Muscle layer of colon (tissue), 2 donors: ENCODE data around the gene SMPD3.

ENCODE experiments used
- H3K27ac ChIP-seq: one replicate; pipeline ENCODE4 v1.7.0; 2013; ENCODE audit warnings: low read depth, mild to moderate bottlenecking, low read length, moderate library complexity
- H3K27me3 ChIP-seq, 2 donors: one replicate each; pipeline ENCODE4 v1.7.0; 2013; ENCODE audit warnings: low read length in 2 of 2, mild to moderate bottlenecking in 2 of 2; ENCODE audit not compliant: insufficient read depth in 2 of 2, control insufficient read depth in 1 of 2
- H3K36me3 ChIP-seq: one replicate; pipeline ENCODE4 v1.7.0; 2013; ENCODE audit warnings: mild to moderate bottlenecking, low read length; ENCODE audit not compliant: insufficient read depth
- H3K4me1 ChIP-seq: one replicate; pipeline ENCODE4 v1.7.0; 2013; ENCODE audit warnings: mild to moderate bottlenecking, low read length; ENCODE audit not compliant: insufficient read depth
- H3K4me3 ChIP-seq, 2 donors: one replicate each; pipeline ENCODE4 v1.7.0; 2013; ENCODE audit warnings: low read length in 2 of 2, low read depth in 1 of 2, mild to moderate bottlenecking in 1 of 2, moderate library complexity in 1 of 2
- H3K9ac ChIP-seq: one replicate; pipeline ENCODE4 v1.7.0; 2013; ENCODE audit warnings: low read length
- H3K9me3 ChIP-seq: one replicate; pipeline ENCODE4 v1.7.0; 2013; ENCODE audit warnings: mild to moderate bottlenecking, low read length
- donor health status: abdominal sarcoma.
- donor health status: Adenocarcinoma of cecum.

The SMPD3 gene

GRCh38 chr16:68487203-68487514 is 38.9 kb upstream of the SMPD3 start:
- Histone ChIP-seq H3K36me3 (no peaks in the 10 kb centered on the region), H3K9me3 (no peaks in the 10 kb centered on the region), H3K9ac (no peak overlapping the region), H3K4me1 (no peaks in the 10 kb centered on the region), H3K4me3 (no peak overlapping the region), H3K27me3 (no peaks in the 10 kb centered on the region), H3K27ac (no peak overlapping the region)

- no peaks in the 10 kb centered on the region for H3K27me3 ChIP-seq
- H3K36me3 ChIP-seq, result no peaks in the 10 kb centered on the region
- H3K9ac ChIP-seq, result no peak overlapping the region
- no peak overlapping the region for H3K4me3 ChIP-seq
- H3K9me3 ChIP-seq, result no peaks in the 10 kb centered on the region
- no peaks in the 10 kb centered on the region for H3K4me1 ChIP-seq
- no peak overlapping the region for H3K27ac ChIP-seq
These were observed 38.3 kb upstream of the SMPD3 start for GRCh38 chr16:68486502-68487202.

- H3K27ac ChIP-seq, result no peak overlapping the region
- no peaks in the 10 kb centered on the region for H3K9me3 ChIP-seq
- H3K27me3 ChIP-seq, result no peaks in the 10 kb centered on the region
- H3K9ac ChIP-seq, result no peak overlapping the region
- H3K36me3 ChIP-seq, result no peaks in the 10 kb centered on the region
- no peak overlapping the region for H3K4me3 ChIP-seq
- no peaks in the 10 kb centered on the region for H3K4me1 ChIP-seq
These were observed 33.3 kb upstream of the SMPD3 start for GRCh38 chr16:68481636-68482035.

- Histone ChIP-seq H3K4me1 (no peaks in the 10 kb centered on the region), H3K9ac (no peak overlapping the region), H3K4me3 (no peak overlapping the region), H3K9me3 (no peaks in the 10 kb centered on the region), H3K36me3 (no peaks in the 10 kb centered on the region), H3K27ac (no peak overlapping the region), H3K27me3 (no peaks in the 10 kb centered on the region)
These were observed 32.0 kb upstream of the SMPD3 start for GRCh38 chr16:68480084-68480995.

- no peak overlapping the region for H3K9ac ChIP-seq
- H3K4me3 ChIP-seq, result no peak overlapping the region
- H3K9me3 ChIP-seq, result no peaks in the 10 kb centered on the region
- H3K27ac ChIP-seq, result no peak overlapping the region
- no peaks in the 10 kb centered on the region for H3K4me1 ChIP-seq
- no peaks in the 10 kb centered on the region for H3K36me3 ChIP-seq
- H3K27me3 ChIP-seq, result no peaks in the 10 kb centered on the region
These were observed 31.0 kb upstream of the SMPD3 start for GRCh38 chr16:68479271-68479670.

GRCh38 chr16:68478526-68479250 is 30.4 kb upstream of the SMPD3 start:
- Histone ChIP-seq H3K9ac (no peak overlapping the region), H3K4me1 (no peaks in the 10 kb centered on the region)

GRCh38 chr16:68475071-68475470 is 26.8 kb upstream of the SMPD3 start:
- Histone ChIP-seq H3K9me3 (no peaks in the 10 kb centered on the region), H3K27ac (no peak overlapping the region), H3K4me1 (peaks cover 11% of the 10 kb centered on the region), H3K27me3 (no peaks in the 10 kb centered on the region), H3K9ac (no peak overlapping the region), H3K4me3 (no peak overlapping the region), H3K36me3 (no peaks in the 10 kb centered on the region)

More at GRCh38 chr16:68478526-68479250, 30.4 kb upstream of the SMPD3 start:
- Histone ChIP-seq H3K27ac (no peak overlapping the region), H3K4me3 (no peak overlapping the region), H3K27me3 (no peaks in the 10 kb centered on the region), H3K9me3 (no peaks in the 10 kb centered on the region), H3K36me3 (no peaks in the 10 kb centered on the region)

GRCh38 chr16:68473358-68474070 is 25.2 kb upstream of the SMPD3 start:
- H3K27ac ChIP-seq, result no peak overlapping the region
- H3K36me3 ChIP-seq, result no peaks in the 10 kb centered on the region
- no peak overlapping the region for H3K4me3 ChIP-seq
- peaks cover 11% of the 10 kb centered on the region for H3K4me1 ChIP-seq
- no peaks in the 10 kb centered on the region for H3K9me3 ChIP-seq
- H3K27me3 ChIP-seq, result no peaks in the 10 kb centered on the region
- H3K9ac ChIP-seq, result no peak overlapping the region

GRCh38 chr16:68472581-68472980 is 24.3 kb upstream of the SMPD3 start:
- no peak overlapping the region for H3K9ac ChIP-seq
- H3K9me3 ChIP-seq, result no peaks in the 10 kb centered on the region
- H3K4me3 ChIP-seq, result no peak overlapping the region
- no peaks in the 10 kb centered on the region for H3K27me3 ChIP-seq
- H3K36me3 ChIP-seq, result no peaks in the 10 kb centered on the region
- H3K4me1 ChIP-seq, result peaks cover 11% of the 10 kb centered on the region
- H3K27ac ChIP-seq, result no peak overlapping the region

GRCh38 chr16:68470461-68471150 is 22.3 kb upstream of the SMPD3 start:
- no peaks in the 10 kb centered on the region for H3K36me3 ChIP-seq
- H3K4me1 ChIP-seq, result peaks cover 11% of the 10 kb centered on the region
- H3K9me3 ChIP-seq, result no peaks in the 10 kb centered on the region
- no peaks in the 10 kb centered on the region for H3K27me3 ChIP-seq
- H3K4me3 ChIP-seq, result peak overlapping the region in 1 of 2 donors; percentile 8
- no peak overlapping the region for H3K9ac ChIP-seq
- no peak overlapping the region for H3K27ac ChIP-seq
